ENCODE measurements around the gene MC1R.

GRCh38 chr16:89946515-89946914, 27.9 kb downstream of the MC1R start:
- TF ChIP-seq, protein P1, sequence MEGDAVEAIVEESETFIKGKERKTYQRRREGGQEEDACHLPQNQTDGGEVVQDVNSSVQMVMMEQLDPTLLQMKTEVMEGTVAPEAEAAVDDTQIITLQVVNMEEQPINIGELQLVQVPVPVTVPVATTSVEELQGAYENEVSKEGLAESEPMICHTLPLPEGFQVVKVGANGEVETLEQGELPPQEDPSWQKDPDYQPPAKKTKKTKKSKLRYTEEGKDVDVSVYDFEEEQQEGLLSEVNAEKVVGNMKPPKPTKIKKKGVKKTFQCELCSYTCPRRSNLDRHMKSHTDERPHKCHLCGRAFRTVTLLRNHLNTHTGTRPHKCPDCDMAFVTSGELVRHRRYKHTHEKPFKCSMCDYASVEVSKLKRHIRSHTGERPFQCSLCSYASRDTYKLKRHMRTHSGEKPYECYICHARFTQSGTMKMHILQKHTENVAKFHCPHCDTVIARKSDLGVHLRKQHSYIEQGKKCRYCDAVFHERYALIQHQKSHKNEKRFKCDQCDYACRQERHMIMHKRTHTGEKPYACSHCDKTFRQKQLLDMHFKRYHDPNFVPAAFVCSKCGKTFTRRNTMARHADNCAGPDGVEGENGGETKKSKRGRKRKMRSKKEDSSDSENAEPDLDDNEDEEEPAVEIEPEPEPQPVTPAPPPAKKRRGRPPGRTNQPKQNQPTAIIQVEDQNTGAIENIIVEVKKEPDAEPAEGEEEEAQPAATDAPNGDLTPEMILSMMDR (IDR thresholded peaks at IDR 0.05; ENCODE audit: low read depth, low read length, missing input control): no peak
- no peak for TF ChIP-seq TAF1 (conservative IDR thresholded peaks at IDR 0.05)
- TF ChIP-seq ZBTB33 (IDR thresholded peaks at IDR 0.05): no peak
- no peak for TF ChIP-seq RAD21 (IDR thresholded peaks at IDR 0.05)
- TF ChIP-seq, protein P2, sequence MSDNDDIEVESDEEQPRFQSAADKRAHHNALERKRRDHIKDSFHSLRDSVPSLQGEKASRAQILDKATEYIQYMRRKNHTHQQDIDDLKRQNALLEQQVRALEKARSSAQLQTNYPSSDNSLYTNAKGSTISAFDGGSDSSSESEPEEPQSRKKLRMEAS (IDR thresholded peaks at IDR 0.05): no peak
